Sciatic nerve (tissue), 1 donor: ENCODE data around the gene SLC51B. TPM values are rescaled to one million over a fixed set of nuclear protein-coding genes. Genes with fewer than 3 reads are reported as not detected.

Source experiments
- total RNA-seq: library from RNA; stranded (reverse); fragmentation: NEBNext Ultra II Directional; extraction: Animal tissue kit (Norgen Biotek cat#: 25700); gene quantifications from one replicate; pipeline ENCODE4 v1.2.1, GENCODE V29; 2021
- donor health status: DM: no; HTN: no; CAD: no.

SLC51B gene
- total RNA-seq, 1 donor from 2014 or later = 0.53 TPM

Other genes starting within 250 kb of the SLC51B start
- 0.76 TPM for gene PIF1, start 219.7 kb upstream of the SLC51B start, total RNA-seq
- 62.9 TPM for gene PLEKHO2, start 203.5 kb upstream of the SLC51B start, total RNA-seq
- gene ANKDD1A, start 133.5 kb upstream of the SLC51B start, total RNA-seq = 25.5 TPM
- gene SPG21, start 55.5 kb upstream of the SLC51B start, total RNA-seq = 73.6 TPM
- gene MTFMT, start 15.7 kb upstream of the SLC51B start, total RNA-seq = 15.1 TPM
- 23.0 TPM for gene RASL12, start 22.6 kb downstream of the SLC51B start, total RNA-seq
- 0.27 TPM for gene KBTBD13, start 31.4 kb downstream of the SLC51B start, total RNA-seq
- 13.4 TPM for gene UBAP1L, start 69.8 kb downstream of the SLC51B start, total RNA-seq
- 29.6 TPM for gene PDCD7, start 88.4 kb downstream of the SLC51B start, total RNA-seq
- 49.8 TPM for gene CLPX, start 140.0 kb downstream of the SLC51B start, total RNA-seq
- gene CILP, start 166.1 kb downstream of the SLC51B start, total RNA-seq = 37.9 TPM
- 13.6 TPM for gene PARP16, start 241.5 kb downstream of the SLC51B start, total RNA-seq